ENCODE data around the gene B3GALT6. TPM values are rescaled to one million over a fixed set of nuclear protein-coding genes. Genes with fewer than 3 reads are reported as not detected.

B3GALT6 gene
- total RNA-seq, 1 experiment from 2014 or later = 74.0 TPM

DNA sequence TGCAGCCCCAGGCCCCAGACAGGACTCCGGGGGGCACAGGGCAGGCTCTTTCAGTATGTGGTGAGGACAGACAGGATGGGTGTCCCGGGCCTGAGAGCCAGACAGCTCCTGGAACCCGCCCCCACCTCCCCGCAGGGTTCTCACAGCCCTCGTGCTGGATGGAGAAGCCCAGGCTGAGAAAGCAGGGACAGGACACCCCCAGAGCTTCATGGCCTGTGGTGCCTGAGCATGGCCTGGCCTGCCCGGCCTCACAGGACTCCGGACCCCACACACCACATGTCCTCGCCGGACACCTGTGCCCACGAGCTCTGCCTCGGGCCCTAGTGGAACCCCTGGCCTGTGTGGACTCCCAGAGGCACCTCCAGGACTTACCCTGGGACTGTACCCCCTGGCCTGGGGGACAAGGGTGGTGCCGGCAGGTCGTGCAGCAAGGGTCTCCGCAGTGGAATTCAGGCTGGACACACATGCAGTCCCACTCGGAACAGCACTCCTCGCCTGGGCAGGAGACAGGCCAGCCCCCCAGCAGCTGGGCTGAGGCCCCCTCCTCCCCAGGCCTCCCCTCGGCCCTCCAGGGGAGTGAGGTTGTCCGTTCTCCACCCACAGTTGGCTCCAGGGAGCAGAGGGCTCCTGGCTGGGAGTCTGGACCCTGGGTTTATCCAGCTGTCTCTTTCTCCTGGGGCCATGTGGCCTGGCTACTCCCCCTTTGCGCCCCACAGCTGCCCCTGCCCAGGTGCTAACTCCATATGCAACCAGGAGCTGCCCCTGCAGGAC, 26.9 kb upstream of the B3GALT6 start:
- DNase-seq (no peak), ATAC-seq (no peak)
- H3K4me3 ChIP-seq (ENCODE audit: low read length) = peak overlapping the region; percentile 68
- intact Hi-C loops (cut with micrococcal nuclease) = no loop called here
- TF ChIP-seq EZH2 (IDR thresholded peaks at IDR 0.05; ENCODE audit: low read length, unreplicated experiment) = no peak
- TF ChIP-seq EZH2phosphoT487 (IDR thresholded peaks at IDR 0.05; ENCODE audit: borderline replicate concordance, low read length) = no peak
- no peaks in the 10 kb centered on the region for H3K27me3 ChIP-seq (ENCODE audit: low read length)
- POLR2A ChIA-PET (ENCODE audit: unreplicated experiment) = no interaction called here
- H3K9me3 ChIP-seq (ENCODE audit: low read length) = no peaks in the 10 kb centered on the region
- H3K27ac ChIP-seq (ENCODE audit: low read length) = no peak overlapping the region
- peak overlapping the region; percentile 93 for H3K4me2 ChIP-seq (ENCODE audit: low read length)
- H3F3A ChIP-seq (ENCODE audit: low read length, unreplicated experiment) = no peaks in the 10 kb centered on the region
- peak overlapping the region; percentile 63 for H3K9ac ChIP-seq (ENCODE audit: low read length)
- no peaks in the 10 kb centered on the region for H3K36me3 ChIP-seq (ENCODE audit: low read depth, low read length)
- TSS peak; percentile 35 for BruUV-seq (replicated peaks)
- no peaks in the 10 kb centered on the region for H4K20me1 ChIP-seq (ENCODE audit: low read length)
- H2AFZ ChIP-seq (ENCODE audit: low read length) = no peak overlapping the region
- peaks cover 25% of the 10 kb centered on the region for H3K4me1 ChIP-seq (ENCODE audit: insufficient read depth, low read length)
- no peaks in the 10 kb centered on the region for H3K9me2 ChIP-seq (replicated peaks; ENCODE audit: low read length)
- CTCF ChIA-PET = no interaction called here
- H3K79me2 ChIP-seq (ENCODE audit: low read length) = peaks cover 12% of the 10 kb centered on the region

DNA sequence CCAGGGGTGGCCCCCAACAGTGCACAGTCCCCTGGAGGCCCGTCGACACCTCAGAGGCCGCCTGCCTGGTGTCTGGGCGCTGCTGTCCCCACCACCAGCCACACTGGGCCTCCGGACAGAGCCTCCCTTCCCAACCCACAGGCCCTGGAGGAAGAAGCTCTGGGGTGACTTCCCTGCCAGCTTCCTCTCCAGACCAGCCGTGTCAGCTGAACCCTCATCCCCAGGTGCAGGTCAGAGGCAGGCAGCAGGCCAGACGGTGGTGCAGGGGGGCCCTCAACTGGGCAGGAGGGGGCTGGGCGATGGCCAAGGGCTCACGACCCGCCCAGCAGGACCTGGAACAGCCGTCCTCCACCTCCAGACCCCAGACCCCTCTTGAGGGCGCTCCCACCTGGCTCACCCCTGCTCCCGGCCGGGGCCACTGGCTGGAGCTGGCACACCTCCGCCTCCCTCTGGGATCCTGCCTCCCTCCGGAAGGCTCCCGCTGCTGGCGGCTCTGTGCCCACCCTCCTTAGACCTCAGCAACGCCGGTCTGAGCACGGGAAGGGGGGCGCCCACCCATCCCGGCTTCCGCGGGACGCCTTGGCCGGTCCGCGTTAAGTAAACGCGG, 26.2 kb upstream of the B3GALT6 start:
- no TSS peak for BruUV-seq (replicated peaks)
- Histone ChIP-seq H3K36me3 (ENCODE audit: low read depth, low read length) (no peaks in the 10 kb centered on the region), H2AFZ (ENCODE audit: low read length) (peak overlapping the region; percentile 66), H3K9ac (ENCODE audit: low read length) (peak overlapping the region; percentile 63), H3F3A (ENCODE audit: low read length, unreplicated experiment) (no peaks in the 10 kb centered on the region), H3K9me3 (ENCODE audit: low read length) (no peaks in the 10 kb centered on the region), H3K4me2 (ENCODE audit: low read length) (peak overlapping the region; percentile 93), H3K27me3 (ENCODE audit: low read length) (no peaks in the 10 kb centered on the region), H3K79me2 (ENCODE audit: low read length) (peaks cover 12% of the 10 kb centered on the region), H3K9me2 (replicated peaks; ENCODE audit: low read length) (no peaks in the 10 kb centered on the region), H3K4me3 (ENCODE audit: low read length) (peak overlapping the region; percentile 68), H4K20me1 (ENCODE audit: low read length) (no peaks in the 10 kb centered on the region), H3K4me1 (ENCODE audit: insufficient read depth, low read length) (peaks cover 25% of the 10 kb centered on the region), H3K27ac (ENCODE audit: low read length) (no peak overlapping the region)
- TF ChIP-seq EZH2phosphoT487 (IDR thresholded peaks at IDR 0.05; ENCODE audit: borderline replicate concordance, low read length) (no peak), EZH2 (IDR thresholded peaks at IDR 0.05; ENCODE audit: low read length, unreplicated experiment) (no peak)
- TF ChIP-seq, protein P1, sequence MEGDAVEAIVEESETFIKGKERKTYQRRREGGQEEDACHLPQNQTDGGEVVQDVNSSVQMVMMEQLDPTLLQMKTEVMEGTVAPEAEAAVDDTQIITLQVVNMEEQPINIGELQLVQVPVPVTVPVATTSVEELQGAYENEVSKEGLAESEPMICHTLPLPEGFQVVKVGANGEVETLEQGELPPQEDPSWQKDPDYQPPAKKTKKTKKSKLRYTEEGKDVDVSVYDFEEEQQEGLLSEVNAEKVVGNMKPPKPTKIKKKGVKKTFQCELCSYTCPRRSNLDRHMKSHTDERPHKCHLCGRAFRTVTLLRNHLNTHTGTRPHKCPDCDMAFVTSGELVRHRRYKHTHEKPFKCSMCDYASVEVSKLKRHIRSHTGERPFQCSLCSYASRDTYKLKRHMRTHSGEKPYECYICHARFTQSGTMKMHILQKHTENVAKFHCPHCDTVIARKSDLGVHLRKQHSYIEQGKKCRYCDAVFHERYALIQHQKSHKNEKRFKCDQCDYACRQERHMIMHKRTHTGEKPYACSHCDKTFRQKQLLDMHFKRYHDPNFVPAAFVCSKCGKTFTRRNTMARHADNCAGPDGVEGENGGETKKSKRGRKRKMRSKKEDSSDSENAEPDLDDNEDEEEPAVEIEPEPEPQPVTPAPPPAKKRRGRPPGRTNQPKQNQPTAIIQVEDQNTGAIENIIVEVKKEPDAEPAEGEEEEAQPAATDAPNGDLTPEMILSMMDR (conservative IDR thresholded peaks at IDR 0.05; ENCODE audit: low read depth, low read length) = no peak
- intact Hi-C loops (cut with micrococcal nuclease) = no loop called here
- ChIA-PET CTCF (no interaction called here), POLR2A (ENCODE audit: unreplicated experiment) (no interaction called here)
- ATAC-seq (no peak), DNase-seq (no peak)

DNA sequence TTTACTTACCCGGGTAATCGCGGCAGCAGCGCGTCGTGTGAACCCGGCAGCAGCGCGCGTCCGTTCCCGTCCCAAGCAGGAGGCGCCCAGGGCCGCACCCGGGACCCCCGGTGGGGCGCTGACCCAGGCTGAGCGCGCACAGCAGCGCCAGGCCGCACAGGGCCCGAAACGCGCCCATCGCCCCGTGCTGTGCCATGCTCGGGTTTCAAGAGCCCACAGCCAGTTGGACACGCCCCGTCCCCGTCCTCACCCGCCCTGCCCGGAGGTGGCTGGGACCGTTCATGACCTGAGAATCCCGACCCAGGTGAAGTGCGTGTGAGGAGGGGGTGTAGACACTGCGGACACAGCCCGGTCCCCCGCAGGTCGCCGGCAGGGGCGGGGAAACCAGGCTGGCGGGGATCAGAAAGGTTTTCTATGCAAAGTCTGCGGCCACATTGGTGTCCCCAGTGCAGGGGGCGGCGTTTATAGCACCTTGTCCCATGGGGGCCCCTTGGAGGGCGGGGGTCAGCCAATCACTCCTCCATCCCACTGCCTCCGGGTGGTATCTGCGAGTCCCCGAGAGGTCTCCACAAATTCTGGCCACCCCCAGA, 25.6 kb upstream of the B3GALT6 start, which contains the start of gene TNFRSF18:
Gene TNFRSF18 (minus strand): TSS at position 217 of the 590 bp plus-strand sequence. CDS start 21 bp downstream, at position 196.
- ChIA-PET POLR2A (ENCODE audit: unreplicated experiment) (no interaction called here), CTCF (interaction anchor here (1.0 kb wide), 1 partner anchor 85 kb away, joined by 3 read pairs; no protein-coding TSS in a partner anchor)
- intact Hi-C loops (cut with micrococcal nuclease) = no loop called here
- DNase-seq (peak; percentile 79), ATAC-seq (peak; percentile 71)
- H3K9me2 ChIP-seq (replicated peaks; ENCODE audit: low read length) = no peaks in the 10 kb centered on the region
- H3K4me3 ChIP-seq (ENCODE audit: low read length) = peak within 1 kb of the TSS; percentile 68
- TF ChIP-seq, protein P1 (conservative IDR thresholded peaks at IDR 0.05; ENCODE audit: low read depth, low read length) = no peak
- no peak for TF ChIP-seq EZH2phosphoT487 (IDR thresholded peaks at IDR 0.05; ENCODE audit: borderline replicate concordance, low read length)
- no peak for TF ChIP-seq EZH2 (IDR thresholded peaks at IDR 0.05; ENCODE audit: low read length, unreplicated experiment)
- peak within 1 kb of the TSS; percentile 63 for H3K9ac ChIP-seq (ENCODE audit: low read length)
- H3K4me1 ChIP-seq (ENCODE audit: insufficient read depth, low read length) = peaks cover 25% of the 10 kb centered on the region
- no peaks in the 10 kb centered on the region for H3K9me3 ChIP-seq (ENCODE audit: low read length)
- no peaks in the 10 kb centered on the region for H3K27me3 ChIP-seq (ENCODE audit: low read length)
- no peaks in the 10 kb centered on the region for H3F3A ChIP-seq (ENCODE audit: low read length, unreplicated experiment)
- H3K36me3 ChIP-seq (ENCODE audit: low read depth, low read length) = no peaks in the 10 kb centered on the region
- no peaks in the 10 kb centered on the region for H4K20me1 ChIP-seq (ENCODE audit: low read length)
- no TSS peak for BruUV-seq (replicated peaks)
- H3K27ac ChIP-seq (ENCODE audit: low read length) = no peak within 1 kb of the TSS
- H3K79me2 ChIP-seq (ENCODE audit: low read length) = peaks cover 12% of the 10 kb centered on the region
- H2AFZ ChIP-seq (ENCODE audit: low read length) = peak within 1 kb of the TSS; percentile 66
- H3K4me2 ChIP-seq (ENCODE audit: low read length) = peak within 1 kb of the TSS; percentile 93

Data from PC-3 (cell line).